Breast epithelium (tissue), 4 donors: ENCODE results near the gene ARHGEF4. TPM values are rescaled to one million over a fixed set of nuclear protein-coding genes. Genes with fewer than 3 reads are reported as not detected.

ENCODE experiments used
- DNase-seq, 2 donors: peaks; one replicate each; pipeline ENCODE4 v3.0.0-alpha.2; 2019; ENCODE audit warnings: low spot score in 2 of 2
- H3K27ac ChIP-seq, 2 donors: fragments of 200-600 bp; sonication (generic) in 1 of 2; one replicate each; pipeline ENCODE4 v1.5.1; 2016 to 2019; ENCODE audit warnings: mild to moderate bottlenecking in 1 of 2
- H3K27me3 ChIP-seq, 2 donors: fragments of 200-600 bp; sonication (generic) in 1 of 2; one replicate each; pipeline versions ENCODE4 v1.5.1 to v1.6.0; 2017 to 2019; ENCODE audit warnings: control low read depth in 1 of 2, mild to moderate bottlenecking in 1 of 2
- H3K36me3 ChIP-seq: fragments of 200-600 bp; one replicate; pipeline ENCODE4 v1.5.1; 2019
- H3K4me1 ChIP-seq, 2 donors: fragments of 200-600 bp; sonication (generic); one replicate each; pipeline ENCODE4 v1.5.1; 2016 to 2019; ENCODE audit warnings: control low read depth in 1 of 2
- H3K4me3 ChIP-seq, 3 donors: fragments of 200-600 bp; sonication (generic); 1 replicate in 2 of 3; 2 replicates in 1 of 3; pipeline ENCODE4 v1.5.1; 2016 to 2019; ENCODE audit warnings: mild to moderate bottlenecking in 3 of 3, moderate library complexity in 2 of 3
- H3K9me3 ChIP-seq, 2 donors: fragments of 200-600 bp; sonication (generic) in 1 of 2; one replicate each; pipeline ENCODE4 v1.5.1; 2016 to 2019; ENCODE audit warnings: control low read depth in 1 of 2
- POLR2A ChIP-seq: fragments of 450-650 bp; IDR thresholded peaks from one replicate; pipeline ENCODE4 v1.6.1; 2016; ENCODE audit warnings: antibody characterized with exemption, mild to moderate bottlenecking, moderate library complexity
- POLR2AphosphoS5 ChIP-seq, 3 donors: sonication (generic); formaldehyde crosslinking; IDR thresholded peaks; one replicate each; pipeline ENCODE4 v1.6.1; 2017; ENCODE audit warnings: antibody characterized with exemption in 3 of 3
- intact Hi-C: fragments of 100-400 bp; cut with DNase I; formaldehyde crosslinking; loops from one replicate; pipeline ENCODE4 v1.15.1; 2023; ENCODE audit warnings: low total_unique reads
- total RNA-seq, 3 donors: library from RNA; depleted of rRNA; stranded (reverse); fragments of >200 nt; gene quantifications; one replicate each; pipeline ENCODE4 v1.1.0, GENCODE V29; 2016
- TF ChIP-seq, protein P1 (sequence below), 3 donors: fragments of 450-650 bp; IDR thresholded peaks; one replicate each; pipeline ENCODE4 v1.5.1; 2016 to 2017; ENCODE audit warnings: antibody characterized with exemption in 3 of 3, mild to moderate bottlenecking in 3 of 3, moderate library complexity in 3 of 3

The ARHGEF4 gene
- total RNA-seq, 3 donors from 2014 or later, result 7.5 to 10.1 (median 8.0) TPM

DNA sequence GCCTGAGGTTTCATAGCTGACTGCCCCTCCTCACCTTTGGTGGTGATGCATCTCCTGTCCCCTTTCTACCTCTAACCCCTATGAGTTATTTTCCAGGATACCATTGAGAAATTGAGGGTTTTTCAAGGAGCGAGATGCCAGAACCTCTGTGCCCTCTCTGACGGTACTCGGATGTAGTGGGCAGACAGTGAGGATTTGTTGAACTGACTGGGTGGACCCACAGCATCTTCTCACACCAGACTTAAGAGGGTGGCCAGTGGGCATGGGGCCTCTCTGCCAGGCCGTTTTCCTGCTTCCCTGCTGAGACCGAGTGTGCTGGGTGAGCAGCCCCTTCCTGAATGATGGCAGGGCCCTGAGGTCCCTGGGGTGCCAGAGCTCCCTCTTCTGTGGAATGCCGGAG lies 46.3 kb downstream of the ARHGEF4 start:
- intact Hi-C loops, result no loop called here
- Histone ChIP-seq H3K27me3 (no peaks in the 10 kb centered on the region), H3K36me3 (no peaks in the 10 kb centered on the region), H3K27ac (no peak overlapping the region), H3K9me3 (peaks cover 0 to 7% of the 10 kb centered on the region in 2 donors), H3K4me3 (no peak overlapping the region), H3K4me1 (no peaks in the 10 kb centered on the region)
- no peak for TF ChIP-seq POLR2A
- TF ChIP-seq, protein P1, sequence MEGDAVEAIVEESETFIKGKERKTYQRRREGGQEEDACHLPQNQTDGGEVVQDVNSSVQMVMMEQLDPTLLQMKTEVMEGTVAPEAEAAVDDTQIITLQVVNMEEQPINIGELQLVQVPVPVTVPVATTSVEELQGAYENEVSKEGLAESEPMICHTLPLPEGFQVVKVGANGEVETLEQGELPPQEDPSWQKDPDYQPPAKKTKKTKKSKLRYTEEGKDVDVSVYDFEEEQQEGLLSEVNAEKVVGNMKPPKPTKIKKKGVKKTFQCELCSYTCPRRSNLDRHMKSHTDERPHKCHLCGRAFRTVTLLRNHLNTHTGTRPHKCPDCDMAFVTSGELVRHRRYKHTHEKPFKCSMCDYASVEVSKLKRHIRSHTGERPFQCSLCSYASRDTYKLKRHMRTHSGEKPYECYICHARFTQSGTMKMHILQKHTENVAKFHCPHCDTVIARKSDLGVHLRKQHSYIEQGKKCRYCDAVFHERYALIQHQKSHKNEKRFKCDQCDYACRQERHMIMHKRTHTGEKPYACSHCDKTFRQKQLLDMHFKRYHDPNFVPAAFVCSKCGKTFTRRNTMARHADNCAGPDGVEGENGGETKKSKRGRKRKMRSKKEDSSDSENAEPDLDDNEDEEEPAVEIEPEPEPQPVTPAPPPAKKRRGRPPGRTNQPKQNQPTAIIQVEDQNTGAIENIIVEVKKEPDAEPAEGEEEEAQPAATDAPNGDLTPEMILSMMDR (IDR thresholded peaks at IDR 0.05), result no peak
- no peak for TF ChIP-seq POLR2AphosphoS5 (IDR thresholded peaks at IDR 0.05)
- no peak for DNase-seq

DNA sequence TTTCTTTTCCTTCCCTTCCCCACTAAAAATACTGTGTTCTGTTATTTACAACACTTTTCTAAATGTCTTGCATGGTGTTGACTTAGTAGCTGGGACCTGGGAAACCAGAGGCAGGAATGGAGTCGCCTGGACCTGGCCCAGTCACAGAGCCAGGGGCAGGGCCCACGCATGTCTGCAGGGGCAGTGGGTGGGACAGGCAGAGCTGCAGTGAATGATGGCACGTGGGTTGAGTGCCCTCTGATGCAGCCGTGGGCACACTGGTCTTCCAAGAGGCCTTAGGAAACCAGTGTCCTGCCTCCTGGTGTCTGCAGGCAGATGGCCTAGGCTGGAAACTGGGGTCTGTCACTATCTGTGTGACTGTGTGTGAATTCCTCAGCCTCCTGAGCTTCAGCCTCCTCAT lies 46.8 kb downstream of the ARHGEF4 start:
- intact Hi-C loops, result no loop called here
- Histone ChIP-seq H3K27me3 (no peaks in the 10 kb centered on the region), H3K36me3 (no peaks in the 10 kb centered on the region), H3K4me3 (no peak overlapping the region), H3K9me3 (peaks cover 0 to 2% of the 10 kb centered on the region in 2 donors), H3K4me1 (no peaks in the 10 kb centered on the region), H3K27ac (no peak overlapping the region)
- no peak for DNase-seq
- TF ChIP-seq, protein P1 (IDR thresholded peaks at IDR 0.05), result no peak
- TF ChIP-seq POLR2AphosphoS5 (IDR thresholded peaks at IDR 0.05), result no peak
- no peak for TF ChIP-seq POLR2A

DNA sequence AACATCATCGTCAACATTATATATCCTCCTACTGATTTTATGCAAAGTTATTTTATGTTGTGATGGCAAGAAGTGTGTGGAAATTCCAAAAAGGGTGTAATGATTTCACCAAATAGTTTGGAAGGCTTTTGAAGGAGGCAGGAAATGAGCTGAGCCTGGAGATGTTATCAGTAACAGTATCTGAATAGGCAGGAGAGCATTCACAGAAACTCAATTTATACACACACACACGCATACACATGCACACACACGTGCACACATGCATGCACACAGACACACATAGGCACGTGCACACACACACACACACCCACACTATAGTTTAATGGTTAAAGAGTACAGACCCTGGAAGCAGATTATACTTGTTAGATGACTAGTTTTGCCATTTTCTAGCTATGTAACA lies 47.3 kb downstream of the ARHGEF4 start:
- Histone ChIP-seq H3K36me3 (no peaks in the 10 kb centered on the region), H3K9me3 (no peaks in the 10 kb centered on the region), H3K27me3 (no peaks in the 10 kb centered on the region), H3K4me3 (no peak overlapping the region), H3K4me1 (no peaks in the 10 kb centered on the region), H3K27ac (no peak overlapping the region)
- TF ChIP-seq POLR2AphosphoS5 (IDR thresholded peaks at IDR 0.05), result no peak
- TF ChIP-seq, protein P1 (IDR thresholded peaks at IDR 0.05), result no peak
- TF ChIP-seq POLR2A, result no peak
- no peak for DNase-seq
- intact Hi-C loops, result no loop called here

DNA sequence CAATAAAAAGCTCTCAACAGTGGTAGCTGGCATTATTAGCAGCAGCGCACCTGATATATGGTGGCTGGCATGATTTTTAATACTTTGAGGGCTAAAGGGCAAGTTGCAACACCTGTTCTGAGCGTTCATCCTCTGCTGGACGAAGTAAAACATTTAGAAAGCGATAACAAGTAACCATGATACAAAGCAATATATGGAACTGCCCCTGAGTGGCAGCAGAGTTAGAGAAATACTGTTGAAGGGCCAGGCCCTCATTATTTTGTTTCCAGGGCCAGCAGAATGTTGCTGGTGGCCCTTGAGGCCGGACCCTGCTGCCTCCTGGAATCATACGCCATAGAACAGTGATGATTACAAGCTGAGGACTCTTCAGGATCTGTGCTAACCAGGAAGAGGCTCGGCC lies 47.8 kb downstream of the ARHGEF4 start:
- Histone ChIP-seq H3K9me3 (no peaks in the 10 kb centered on the region), H3K27me3 (no peaks in the 10 kb centered on the region), H3K4me3 (no peak overlapping the region), H3K36me3 (no peaks in the 10 kb centered on the region), H3K4me1 (no peaks in the 10 kb centered on the region), H3K27ac (no peak overlapping the region)
- no peak for DNase-seq
- intact Hi-C loops, result no loop called here
- TF ChIP-seq, protein P1 (IDR thresholded peaks at IDR 0.05), result no peak
- TF ChIP-seq POLR2A, result no peak
- no peak for TF ChIP-seq POLR2AphosphoS5 (IDR thresholded peaks at IDR 0.05)

DNA sequence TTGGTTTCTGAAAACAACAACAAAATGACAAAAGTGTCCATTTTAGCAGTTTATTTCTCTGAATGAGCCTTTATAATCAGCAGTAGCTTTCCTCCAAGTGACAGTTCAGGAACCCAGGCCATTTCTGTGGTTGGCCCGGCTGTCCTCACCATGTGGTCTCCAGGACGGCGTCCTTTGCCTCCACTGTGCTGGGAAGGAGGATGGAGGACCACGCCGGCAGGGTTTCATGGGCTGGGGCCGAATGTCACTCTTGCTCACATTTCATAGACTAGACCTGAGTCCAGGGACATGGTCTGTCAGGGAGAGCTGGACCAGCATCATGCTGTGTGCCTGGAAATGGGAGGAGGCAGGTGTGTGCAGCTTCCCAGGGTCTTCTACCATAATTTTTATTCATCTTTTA lies 50.9 kb downstream of the ARHGEF4 start:
- Histone ChIP-seq H3K4me3 (no peak overlapping the region), H3K36me3 (no peaks in the 10 kb centered on the region), H3K9me3 (no peaks in the 10 kb centered on the region), H3K4me1 (no peaks in the 10 kb centered on the region), H3K27ac (no peak overlapping the region), H3K27me3 (no peaks in the 10 kb centered on the region)
- DNase-seq, result no peak
- intact Hi-C loops, result no loop called here
- TF ChIP-seq POLR2A, result no peak
- no peak for TF ChIP-seq POLR2AphosphoS5 (IDR thresholded peaks at IDR 0.05)
- TF ChIP-seq, protein P1 (IDR thresholded peaks at IDR 0.05), result no peak
